SK-N-MC (cell line): ENCODE results near the gene CDC42EP1.

Experiments
- EZH2 ChIP-seq: fragments of 200-600 bp; sonication (generic); IDR thresholded peaks from one replicate; pipeline ENCODE4 v1.6.1; 2017; ENCODE audit warnings: antibody characterized with exemption
- FOXP2 ChIP-seq: optimal IDR thresholded peaks from 2 replicates; pipeline ENCODE3; 2011; ENCODE audit warnings: mild to moderate bottlenecking, moderate library complexity; ENCODE audit not compliant: insufficient read depth; ENCODE audit errors: extremely low read length, control extremely low read depth
- POLR2AphosphoS5 ChIP-seq: IDR thresholded peaks from 2 replicates; pipeline ENCODE4 v1.6.1; 2012; ENCODE audit warnings: mild to moderate bottlenecking, low read depth, low read length, borderline replicate concordance

DNA sequence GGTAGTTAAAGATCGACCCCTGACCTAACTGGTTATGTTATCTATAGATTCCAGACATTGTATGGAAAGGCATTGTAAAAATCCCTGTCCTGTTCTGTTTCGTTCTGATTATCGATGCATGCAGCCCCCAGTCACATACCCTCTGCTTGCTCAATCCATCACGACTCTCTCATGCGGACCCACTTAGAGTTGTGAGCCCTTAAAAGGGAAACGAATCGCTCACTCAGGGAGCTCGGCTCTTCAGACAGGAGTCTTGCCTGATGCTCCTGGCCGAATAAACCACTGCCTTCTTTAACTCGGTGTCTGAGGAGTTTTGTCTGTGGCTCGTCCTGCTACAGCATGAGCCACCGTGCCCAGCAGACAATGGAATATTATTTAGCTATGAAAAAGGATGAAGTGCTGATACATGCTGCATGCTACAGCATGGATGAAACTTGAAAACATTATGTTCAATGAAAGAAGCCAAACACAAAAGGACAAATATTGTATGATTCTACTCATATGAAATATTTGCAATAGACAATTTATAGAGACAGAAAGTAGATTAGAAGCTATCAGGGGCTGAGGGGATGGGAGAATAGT is 31.6 kb downstream of the CDC42EP1 start:
- TF ChIP-seq EZH2 (no peak), POLR2AphosphoS5 (no peak), FOXP2 (no peak)
